T-helper 1 cell treated with Interleukin-12 subunit alpha and Interleukin-12 subunit beta and Interleukin-4 antibody, amounts not matched to agents 30 ng/mL and 1 ng/mL, for 36 hours (primary cell): Measurements from ENCODE around the gene OCA2. TPM values are rescaled to one million over a fixed set of nuclear protein-coding genes. Genes with fewer than 3 reads are reported as not detected.
"Not testable (repeated sequence)": the region's sequence is repeated elsewhere in the genome, so short reads cannot be mapped to it uniquely, and the experiment has no call there.

Source experiments
- intact Hi-C: fragments of 100-400 bp; cut with micrococcal nuclease; formaldehyde crosslinking; loops from one replicate; pipeline ENCODE4 v1.15.1; 2024
- total RNA-seq: library from RNA; stranded (reverse); gene quantifications from 2 replicates; pipeline ENCODE4 v1.2.3, GENCODE V29; 2022

The OCA2 gene
- total RNA-seq, 1 donor from 2014 or later: not detected

DNA sequence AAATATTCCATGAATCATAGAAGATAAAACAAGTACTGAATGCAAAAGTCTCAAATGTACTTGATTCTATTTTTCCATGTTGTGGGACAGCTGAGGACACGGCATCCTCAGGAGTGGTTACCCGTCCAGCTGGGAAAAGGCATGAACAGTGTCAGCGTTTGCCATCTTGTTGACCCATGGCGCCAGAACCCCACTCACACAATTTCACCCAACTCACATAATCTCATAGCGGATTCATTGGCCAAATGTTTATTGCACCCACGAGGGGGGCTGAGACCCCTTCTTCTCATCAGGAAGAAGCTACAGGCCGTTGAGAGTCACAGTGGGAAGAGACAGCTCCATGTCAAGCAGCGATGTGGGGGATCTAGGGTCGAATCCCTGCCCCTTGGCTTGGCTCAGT lies 72.9 kb downstream of the OCA2 start:
- intact Hi-C loops: no loop called here

DNA sequence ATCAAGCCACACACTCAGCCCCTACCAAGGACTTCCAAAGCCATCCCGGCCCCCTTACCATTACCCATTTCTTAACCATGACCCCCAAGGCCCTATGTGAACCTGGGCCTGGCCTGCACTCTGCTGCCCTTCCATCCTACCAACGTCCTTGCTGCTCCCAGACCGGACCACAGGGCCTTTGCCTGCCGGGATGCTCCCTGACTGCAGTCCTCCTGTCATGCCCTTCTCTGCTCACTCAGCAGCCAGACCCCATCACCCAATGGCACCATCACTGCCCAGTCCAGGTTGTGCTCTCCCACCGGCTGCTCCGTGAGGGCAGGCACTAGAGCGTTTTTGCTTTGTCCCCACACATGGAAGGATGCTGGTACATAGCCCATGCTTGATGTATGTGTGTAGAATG lies 73.7 kb downstream of the OCA2 start:
- intact Hi-C loops: no loop called here

DNA sequence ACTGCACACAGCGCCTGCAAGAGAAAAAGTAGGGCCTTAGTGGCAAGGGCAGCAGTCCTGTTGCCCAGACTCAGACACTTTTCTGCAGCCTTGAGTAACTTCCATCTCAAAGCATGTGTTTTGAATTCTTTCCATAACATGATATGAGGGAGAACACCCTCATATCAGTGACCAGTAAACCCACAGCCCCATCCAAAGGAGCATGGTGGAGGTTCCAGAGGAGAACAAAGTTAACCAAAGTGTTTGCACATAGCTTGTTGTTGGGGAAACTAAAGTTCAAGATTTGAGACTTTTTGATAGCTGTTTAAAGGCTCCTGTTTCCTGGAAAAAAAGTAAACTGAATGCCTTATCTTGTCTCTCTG lies 74.2 kb downstream of the OCA2 start:
- intact Hi-C loops: no loop called here

DNA sequence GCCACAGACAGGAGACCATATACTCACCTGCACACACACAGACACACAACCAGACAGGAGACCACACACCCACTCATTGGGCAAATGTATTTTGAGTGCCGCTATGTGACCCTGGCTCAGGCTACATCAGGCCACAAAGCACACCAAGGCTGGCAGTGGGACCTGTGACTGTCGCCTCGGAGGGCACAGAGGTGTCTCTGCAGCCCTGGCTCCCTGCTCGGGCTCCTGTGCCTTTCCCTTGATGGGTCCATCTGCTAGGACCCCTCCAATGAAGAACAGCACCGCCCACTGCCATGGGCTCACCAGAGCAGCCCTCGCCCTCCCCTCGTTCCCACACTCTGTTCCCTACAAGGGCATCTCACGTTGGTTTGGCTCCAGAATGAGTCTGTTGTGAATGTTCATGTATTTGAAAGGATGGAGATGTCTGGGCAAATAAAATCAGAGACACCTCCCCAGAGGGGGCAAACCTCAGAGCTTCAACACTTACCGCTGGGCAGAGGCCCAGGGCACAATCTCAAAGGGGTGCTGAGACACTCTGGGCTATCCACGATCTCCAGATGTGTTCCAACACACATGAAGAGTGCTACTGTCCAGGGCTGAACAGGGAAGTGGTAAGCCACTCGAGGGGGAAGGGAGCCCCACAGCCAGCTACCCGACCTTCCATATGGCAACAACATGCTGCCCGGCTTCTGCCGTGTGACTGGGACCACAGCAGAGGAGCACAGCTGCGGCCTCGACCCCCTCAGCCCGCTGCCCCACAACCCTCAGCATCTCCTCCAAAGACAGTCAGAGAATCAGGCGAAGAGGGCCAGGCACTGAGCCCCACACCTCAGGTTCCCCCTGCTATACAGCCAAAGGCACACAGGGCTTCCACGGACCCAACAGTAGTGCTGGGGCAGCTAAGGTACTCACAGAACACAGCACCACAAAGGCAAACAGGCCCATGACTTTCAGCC lies 74.9 kb downstream of the OCA2 start:
- intact Hi-C loops: no loop called here

- intact Hi-C loops: no loop called here
Observed at GRCh38 chr15:28023422-28023821, 75.7 kb downstream of the OCA2 start.

DNA sequence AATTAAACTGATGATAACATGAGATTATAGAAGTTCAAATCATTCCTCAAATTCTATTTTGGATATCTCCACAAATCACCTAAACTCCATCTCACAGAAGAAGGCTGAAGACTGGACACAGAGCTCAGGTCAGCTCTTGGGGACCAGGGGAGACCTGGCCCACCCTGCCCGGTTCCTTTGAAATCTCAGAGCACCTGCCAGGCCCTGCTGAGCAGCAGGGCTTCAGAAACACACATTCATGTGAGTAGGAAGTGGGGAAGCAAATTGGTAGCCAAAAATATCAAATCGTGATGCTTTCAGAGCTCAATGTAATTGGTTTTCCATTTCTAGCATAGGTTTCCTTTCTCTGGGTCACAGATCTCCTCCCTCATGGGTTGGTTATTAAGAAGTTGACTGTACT lies 76.2 kb downstream of the OCA2 start:
- intact Hi-C loops: no loop called here

- intact Hi-C loops: no loop called here
Observed at GRCh38 chr15:28022181-28022580, 76.9 kb downstream of the OCA2 start.

GRCh38 chr15:28021281-28022039 lies 77.7 kb downstream of the OCA2 start:
- intact Hi-C loops: no loop called here

DNA sequence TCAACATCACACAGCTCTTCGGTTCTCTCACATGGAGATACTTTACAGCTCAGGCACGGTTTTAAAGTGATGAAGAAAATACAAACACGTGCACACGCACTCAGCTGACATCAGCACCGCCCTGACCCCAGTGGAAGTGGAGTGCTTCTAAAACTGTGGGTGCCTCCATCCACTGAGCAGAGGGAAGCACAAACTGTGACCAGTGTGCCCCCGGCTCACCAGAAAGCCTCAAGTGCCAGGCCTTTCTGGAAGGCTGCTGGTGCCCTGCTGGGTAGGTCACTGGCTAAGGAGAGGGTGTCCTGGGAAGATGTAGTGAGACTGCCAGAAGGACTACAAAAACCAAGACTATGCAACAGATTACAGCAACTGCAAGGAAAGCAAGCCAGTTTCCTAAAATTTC lies 78.5 kb downstream of the OCA2 start:
- intact Hi-C loops: no loop called here

GRCh38 chr15:28019594-28020309 lies 79.4 kb downstream of the OCA2 start:
- intact Hi-C loops: no loop called here

- intact Hi-C loops: no loop called here
Observed at GRCh38 chr15:28018291-28019044, 80.6 kb downstream of the OCA2 start.

DNA sequence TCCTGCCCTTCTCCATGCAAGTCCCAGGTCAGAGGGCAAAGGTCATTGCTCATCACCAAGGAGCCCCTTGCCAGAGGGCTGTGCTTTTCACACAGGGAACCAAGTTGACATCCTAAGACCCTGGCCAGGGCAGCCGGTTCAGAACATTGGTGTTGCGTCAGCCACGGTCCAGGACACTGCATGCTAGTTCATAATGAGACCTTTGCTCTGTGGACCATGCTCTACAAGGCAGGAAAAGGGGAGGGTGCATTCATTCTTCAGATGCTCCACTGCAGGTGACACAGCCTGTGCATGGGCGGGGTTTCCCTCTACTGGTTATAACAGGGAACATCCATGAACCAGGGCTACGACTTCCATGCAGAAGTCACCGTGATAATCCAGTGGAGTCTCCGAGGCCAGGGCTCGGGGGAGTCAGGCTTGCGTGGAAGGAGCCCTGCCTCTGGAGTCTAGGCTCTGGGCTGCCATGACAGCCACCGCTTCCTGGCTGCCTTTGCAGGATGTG lies 81.6 kb downstream of the OCA2 start:
- intact Hi-C loops: no loop called here

DNA sequence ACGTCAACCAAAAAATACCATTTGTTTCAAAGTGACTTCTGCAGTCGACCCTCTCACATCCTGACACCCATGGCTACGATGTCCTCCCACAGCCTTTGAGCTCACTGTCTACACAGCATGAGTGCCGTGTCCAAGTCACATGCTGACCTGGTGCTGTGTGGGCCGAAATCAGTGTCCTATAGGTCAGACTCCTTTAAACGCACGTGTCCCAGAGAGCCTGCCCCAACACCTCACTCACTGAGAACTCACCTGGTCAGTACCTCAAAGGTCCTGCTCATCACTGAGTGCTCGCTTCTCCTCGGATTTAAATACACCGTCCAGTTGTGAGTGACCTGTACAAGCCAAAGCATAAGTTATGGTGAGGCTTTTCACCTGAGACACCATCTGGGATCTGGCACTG lies 83.3 kb downstream of the OCA2 start:
- intact Hi-C loops: no loop called here

DNA sequence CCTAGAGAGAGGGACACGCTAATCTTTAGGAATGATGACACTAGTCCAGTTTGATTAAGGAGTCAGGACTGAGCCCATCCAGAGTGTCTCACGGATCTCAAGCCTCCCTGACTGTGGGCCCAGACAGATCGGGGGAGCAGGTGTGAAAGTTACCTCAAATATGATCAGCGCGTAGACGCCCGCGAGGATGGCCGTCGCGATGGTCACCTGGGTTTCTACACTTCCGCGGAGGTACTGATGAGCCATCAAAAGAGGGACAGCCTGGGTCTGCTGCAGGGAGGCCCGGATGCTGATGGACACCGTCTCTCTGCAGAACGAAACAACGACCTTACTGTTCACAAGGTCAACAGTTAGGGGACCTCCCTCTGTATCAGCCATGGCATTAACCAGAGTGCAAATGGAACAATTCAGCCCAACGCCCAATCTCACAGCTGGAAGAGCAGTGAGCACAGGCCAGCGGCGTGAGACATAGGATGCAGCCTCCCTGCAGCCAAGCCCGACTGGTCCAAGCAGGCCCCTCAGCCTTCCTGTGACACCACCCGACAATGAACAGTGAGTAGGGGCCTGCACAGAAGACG lies 84.4 kb downstream of the OCA2 start:
- intact Hi-C loops: no loop called here

DNA sequence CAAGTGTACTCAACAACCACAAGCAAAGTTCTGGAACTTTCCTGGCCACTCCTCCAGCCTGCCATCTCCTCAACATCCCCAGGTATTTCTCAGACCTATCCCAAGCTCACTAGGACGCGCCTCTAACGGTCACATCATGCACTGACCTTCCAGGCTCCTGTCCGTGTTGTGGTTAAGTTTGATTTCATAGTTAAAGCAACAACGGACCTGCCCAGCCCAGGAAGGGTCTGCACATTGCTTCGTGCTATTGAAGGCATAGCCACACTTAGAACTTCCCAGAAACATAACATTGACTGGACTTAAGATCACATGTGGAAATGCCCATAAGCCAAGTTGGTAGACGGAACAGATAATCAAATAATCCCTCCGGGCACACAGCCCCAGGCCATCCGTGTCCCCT lies 85.1 kb downstream of the OCA2 start:
- intact Hi-C loops: no loop called here

GRCh38 chr15:28013480-28013879 lies 85.6 kb downstream of the OCA2 start:
- intact Hi-C loops: no loop called here

- intact Hi-C loops: no loop called here
Observed at GRCh38 chr15:28012231-28012630, 86.9 kb downstream of the OCA2 start.

GRCh38 chr15:28008175-28008574 lies 90.9 kb downstream of the OCA2 start:
- intact Hi-C loops: not testable (repeated sequence)

DNA sequence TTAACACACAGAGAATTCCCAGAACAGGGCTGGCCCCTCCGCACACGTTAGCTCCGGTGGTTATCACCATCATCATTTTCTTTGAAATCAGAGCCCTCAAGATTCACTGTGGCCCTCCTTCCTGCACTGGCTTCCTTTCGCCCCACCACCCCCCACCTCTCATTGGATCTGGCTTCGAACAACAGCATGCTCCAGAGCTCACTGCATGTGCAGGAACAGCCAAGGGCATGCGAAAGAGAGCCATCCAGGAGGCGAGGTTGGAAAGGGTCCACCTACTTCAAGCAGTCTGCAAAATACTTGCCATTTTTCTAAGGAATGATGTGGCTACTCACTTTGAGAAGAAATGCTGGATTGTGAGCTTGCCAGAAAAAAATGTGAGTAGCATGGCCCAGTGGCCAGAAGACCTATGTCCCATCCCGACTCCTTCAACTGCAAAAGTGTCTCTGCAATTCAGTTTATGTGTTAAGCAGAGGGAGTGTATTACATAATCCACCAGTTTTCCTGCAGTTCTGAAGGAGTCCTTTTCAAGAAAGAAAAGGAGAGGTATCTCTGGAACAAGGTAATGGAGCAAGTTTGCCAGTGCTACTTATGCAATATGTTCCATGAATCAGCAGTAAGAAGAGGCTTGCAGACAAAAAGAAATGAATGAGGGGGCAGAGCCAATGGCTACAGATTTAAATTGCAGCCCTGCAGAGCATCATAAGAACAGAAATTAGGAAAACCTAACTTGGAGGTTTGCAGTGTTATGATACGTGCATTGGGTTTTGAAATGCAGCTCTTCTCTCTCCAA lies 92.8 kb downstream of the OCA2 start:
- intact Hi-C loops: no loop called here

DNA sequence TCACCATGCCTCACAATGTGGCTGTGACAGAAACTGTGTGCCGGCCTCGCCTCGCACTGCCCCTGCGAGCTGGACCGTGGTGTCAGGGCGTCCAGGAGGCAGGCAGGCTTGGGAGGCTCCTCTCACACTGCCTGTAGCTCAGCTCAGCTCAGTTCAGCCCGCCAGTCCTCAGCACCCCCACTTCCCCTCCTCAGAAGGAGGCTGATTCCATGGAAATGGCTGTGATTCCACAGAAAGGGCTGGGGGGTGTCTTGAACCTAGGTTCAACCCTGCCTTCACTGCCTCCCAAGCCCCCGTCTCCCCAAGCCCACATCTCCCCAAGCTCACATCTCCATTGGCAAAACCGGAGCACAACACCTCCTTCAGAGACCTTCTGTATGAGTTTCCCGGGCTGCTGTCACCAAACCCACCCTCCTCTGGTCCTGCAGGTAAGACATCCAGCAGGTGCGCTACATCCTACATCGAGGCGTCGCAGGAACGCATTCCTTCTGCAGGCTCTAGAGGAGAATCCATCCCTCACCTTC lies 94.0 kb downstream of the OCA2 start:
- intact Hi-C loops: no loop called here
